ENCODE data around the gene SLC38A5.
A peak's percentile ranks its signal among the peaks of the same experiment; 100 is the strongest.

SLC38A5 gene

DNA sequence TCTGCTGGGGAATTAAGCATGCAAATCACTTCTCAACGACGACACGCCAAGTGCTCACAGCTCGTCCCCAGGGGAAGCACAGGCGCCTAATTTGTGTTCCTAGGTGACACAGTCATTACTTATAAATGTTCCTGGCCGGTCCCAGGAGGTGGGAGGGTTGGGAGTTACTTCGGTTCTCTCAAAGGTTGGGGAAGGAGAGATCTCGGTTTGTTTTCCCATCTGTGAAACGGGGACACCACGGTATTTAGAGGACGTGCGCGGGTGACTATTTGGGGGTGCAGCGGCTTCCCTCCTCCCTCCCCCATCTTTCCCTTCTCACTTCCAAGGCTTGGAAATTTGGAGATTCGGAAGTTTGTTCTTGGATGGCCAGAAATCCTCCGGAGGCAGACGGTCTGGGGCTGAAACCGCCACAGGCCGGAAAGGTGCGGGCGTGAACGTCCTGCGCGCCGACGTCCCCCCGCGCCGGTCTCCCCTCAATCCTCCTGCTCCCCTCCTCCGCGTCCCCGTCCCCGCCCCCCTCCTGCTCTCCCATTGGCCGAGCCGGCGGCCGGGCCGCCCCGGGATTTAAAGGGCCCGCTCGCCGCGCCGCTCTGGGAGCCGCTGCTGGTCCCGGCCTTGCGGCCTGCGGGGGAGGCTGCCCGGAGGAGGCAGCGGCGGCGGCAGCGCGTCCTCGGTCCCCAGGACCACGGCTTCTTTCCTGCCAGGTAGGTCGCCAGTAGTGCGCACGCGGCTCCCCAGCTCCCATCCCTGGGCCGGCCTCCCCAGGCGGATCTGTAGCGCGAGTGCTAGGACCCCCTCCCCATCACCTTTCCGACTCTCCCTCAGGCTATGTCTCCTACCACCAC is 38.6 kb upstream of the SLC38A5 start, which contains the start of gene PORCN:
TSS of gene PORCN (plus strand) at position 593 of the 845 bp plus-strand sequence. CDS start 829 bp downstream, outside the sequence.
- Histone ChIP-seq H3K36me3 (replicated peaks in 1 of 2; ENCODE audit: control insufficient read depth in 2 of 2, insufficient read depth in 2 of 2, low read length in 2 of 2) (peaks cover 0 to 1% of the 10 kb centered on the region in 2 donors), H3K79me1 (ENCODE audit: low read depth, low read length) (no peaks in the 10 kb centered on the region), H2BK12ac (ENCODE audit: low read length) (no peak within 1 kb of the TSS), H3K27me3 (ENCODE audit: control insufficient read depth in 3 of 3, insufficient read depth in 3 of 3, low read depth in 1 of 3, low read length in 3 of 3) (no peaks in the 10 kb centered on the region), H3K9me3 (replicated peaks in 1 of 2; ENCODE audit: control insufficient read depth in 2 of 2, insufficient read depth in 1 of 2, low read depth in 1 of 2, low read length in 2 of 2) (no peaks in the 10 kb centered on the region), H2BK5ac (ENCODE audit: low read length) (no peak within 1 kb of the TSS), H3K18ac (ENCODE audit: low read length) (peak within 1 kb of the TSS; percentile 15), H3K9ac (ENCODE audit: low read depth, low read length, poor library complexity) (peak within 1 kb of the TSS; percentile 83), H4K91ac (ENCODE audit: low read depth, low read length, poor library complexity) (no peak within 1 kb of the TSS), H3K4ac (ENCODE audit: low read length) (no peak within 1 kb of the TSS), H3K4me1 (ENCODE audit: control insufficient read depth in 2 of 2, insufficient read depth in 1 of 2, low read depth in 1 of 2, low read length in 2 of 2) (peaks cover 4% of the 10 kb centered on the region in 2 donors), H2AFZ (ENCODE audit: low read length) (peak within 1 kb of the TSS; percentile 95), H3K14ac (ENCODE audit: low read length) (no peak within 1 kb of the TSS), H4K8ac (ENCODE audit: low read depth, low read length) (no peak within 1 kb of the TSS), H3K4me2 (ENCODE audit: insufficient read depth, low read length, poor library complexity, severe bottlenecking) (peak within 1 kb of the TSS; percentile 62), H3K23ac (ENCODE audit: low read depth, low read length, poor library complexity) (no peak within 1 kb of the TSS), H2BK15ac (ENCODE audit: low read length) (no peak within 1 kb of the TSS), H3K27ac (replicated peaks; ENCODE audit: low read length) (no peak within 1 kb of the TSS), H2BK120ac (ENCODE audit: low read depth, low read length) (no peak within 1 kb of the TSS), H2AK5ac (ENCODE audit: low read depth, low read length) (no peak within 1 kb of the TSS), H3K4me3 (ENCODE audit: low read length in 2 of 2) (peak within 1 kb of the TSS; percentile 75 to 90)
- DNase-seq (ENCODE audit: low spot score): peak; percentile 50
- no CpG with 5 or more reads among the region's 65 CpGs for WGBS, 2 donors (ENCODE audit: extremely low coverage in 2 of 2, insufficient read length in 2 of 2, insufficient replicate concordance in 1 of 2)

DNA sequence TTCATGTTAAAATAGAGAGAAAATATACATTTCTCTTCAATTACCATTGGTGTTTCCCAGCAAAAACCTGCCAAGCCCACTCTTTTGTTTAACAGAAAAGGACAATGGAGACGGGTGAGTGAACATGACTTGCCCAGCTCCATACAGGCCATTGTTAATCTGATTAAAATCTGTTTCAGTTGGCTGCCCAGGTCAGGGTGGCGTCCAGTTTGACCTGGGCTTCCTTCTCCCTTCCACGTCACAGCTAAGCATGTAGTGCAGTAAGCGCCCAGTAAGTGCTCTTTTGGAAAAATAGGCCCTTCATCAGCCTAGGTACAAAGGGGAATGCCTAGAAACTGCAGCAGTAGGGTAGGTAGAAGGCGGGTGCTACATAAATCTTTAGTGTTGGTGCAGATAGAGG is 37.2 kb upstream of the SLC38A5 start:
- Histone ChIP-seq H3K4me2 (ENCODE audit: insufficient read depth, low read length, poor library complexity, severe bottlenecking) (no peak overlapping the region), H4K8ac (ENCODE audit: low read depth, low read length) (no peak overlapping the region), H2BK15ac (ENCODE audit: low read length) (no peak overlapping the region), H3K4me1 (ENCODE audit: control insufficient read depth in 2 of 2, insufficient read depth in 1 of 2, low read depth in 1 of 2, low read length in 2 of 2) (peaks cover 4% of the 10 kb centered on the region in 2 donors), H3K36me3 (replicated peaks in 1 of 2; ENCODE audit: control insufficient read depth in 2 of 2, insufficient read depth in 2 of 2, low read length in 2 of 2) (no peaks in the 10 kb centered on the region), H3K79me1 (ENCODE audit: low read depth, low read length) (no peaks in the 10 kb centered on the region), H2AK5ac (ENCODE audit: low read depth, low read length) (no peak overlapping the region), H3K18ac (ENCODE audit: low read length) (no peak overlapping the region), H3K23ac (ENCODE audit: low read depth, low read length, poor library complexity) (no peak overlapping the region), H4K91ac (ENCODE audit: low read depth, low read length, poor library complexity) (no peak overlapping the region), H3K27me3 (ENCODE audit: control insufficient read depth in 3 of 3, insufficient read depth in 3 of 3, low read depth in 1 of 3, low read length in 3 of 3) (no peaks in the 10 kb centered on the region), H3K27ac (replicated peaks; ENCODE audit: low read length) (no peak overlapping the region), H3K4ac (ENCODE audit: low read length) (no peak overlapping the region), H2AFZ (ENCODE audit: low read length) (no peak overlapping the region), H2BK120ac (ENCODE audit: low read depth, low read length) (no peak overlapping the region), H3K9ac (ENCODE audit: low read depth, low read length, poor library complexity) (no peak overlapping the region), H3K9me3 (replicated peaks in 1 of 2; ENCODE audit: control insufficient read depth in 2 of 2, insufficient read depth in 1 of 2, low read depth in 1 of 2, low read length in 2 of 2) (no peaks in the 10 kb centered on the region), H2BK5ac (ENCODE audit: low read length) (no peak overlapping the region), H2BK12ac (ENCODE audit: low read length) (no peak overlapping the region), H3K4me3 (ENCODE audit: low read length in 2 of 2) (no peak overlapping the region), H3K14ac (ENCODE audit: low read length) (no peak overlapping the region)
- no CpG with 5 or more reads among the region's 5 CpGs for WGBS, 2 donors (ENCODE audit: extremely low coverage in 2 of 2, insufficient read length in 2 of 2, insufficient replicate concordance in 1 of 2)
- no peak for DNase-seq (ENCODE audit: low spot score)

DNA sequence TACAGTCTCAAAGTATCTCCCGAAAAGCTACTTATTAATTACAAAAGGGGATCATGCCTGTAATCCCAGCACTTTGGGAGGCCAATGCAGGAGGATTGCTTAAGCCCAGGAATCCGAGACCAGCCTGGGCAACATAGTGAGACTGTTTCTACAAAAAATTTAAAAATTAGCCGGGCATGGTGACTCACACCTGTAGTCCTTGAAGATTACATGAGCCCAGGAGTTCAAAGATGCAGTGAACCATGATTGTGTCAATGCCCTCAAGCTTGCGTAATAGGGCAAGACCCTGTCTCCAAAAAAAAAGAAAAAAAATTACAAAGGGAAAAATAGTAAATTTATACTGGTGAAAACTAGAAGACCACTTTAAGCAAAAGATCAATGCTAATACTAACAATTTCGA is 35.4 kb upstream of the SLC38A5 start:
- Histone ChIP-seq H3K4ac (ENCODE audit: low read length) (no peak overlapping the region), H3K27ac (replicated peaks; ENCODE audit: low read length) (no peak overlapping the region), H3K9ac (ENCODE audit: low read depth, low read length, poor library complexity) (no peak overlapping the region), H3K27me3 (ENCODE audit: control insufficient read depth in 3 of 3, insufficient read depth in 3 of 3, low read depth in 1 of 3, low read length in 3 of 3) (no peaks in the 10 kb centered on the region), H3K4me1 (ENCODE audit: control insufficient read depth in 2 of 2, insufficient read depth in 1 of 2, low read depth in 1 of 2, low read length in 2 of 2) (peaks cover 4% of the 10 kb centered on the region in 2 donors), H2BK5ac (ENCODE audit: low read length) (no peak overlapping the region), H3K18ac (ENCODE audit: low read length) (no peak overlapping the region), H3K14ac (ENCODE audit: low read length) (no peak overlapping the region), H2AK5ac (ENCODE audit: low read depth, low read length) (no peak overlapping the region), H3K9me3 (replicated peaks in 1 of 2; ENCODE audit: control insufficient read depth in 2 of 2, insufficient read depth in 1 of 2, low read depth in 1 of 2, low read length in 2 of 2) (no peaks in the 10 kb centered on the region), H3K36me3 (replicated peaks in 1 of 2; ENCODE audit: control insufficient read depth in 2 of 2, insufficient read depth in 2 of 2, low read length in 2 of 2) (no peaks in the 10 kb centered on the region), H2BK15ac (ENCODE audit: low read length) (no peak overlapping the region), H3K4me3 (ENCODE audit: low read length in 2 of 2) (no peak overlapping the region), H3K23ac (ENCODE audit: low read depth, low read length, poor library complexity) (no peak overlapping the region), H4K8ac (ENCODE audit: low read depth, low read length) (no peak overlapping the region), H2AFZ (ENCODE audit: low read length) (no peak overlapping the region), H2BK12ac (ENCODE audit: low read length) (no peak overlapping the region), H3K79me1 (ENCODE audit: low read depth, low read length) (no peaks in the 10 kb centered on the region), H4K91ac (ENCODE audit: low read depth, low read length, poor library complexity) (no peak overlapping the region), H2BK120ac (ENCODE audit: low read depth, low read length) (no peak overlapping the region), H3K4me2 (ENCODE audit: insufficient read depth, low read length, poor library complexity, severe bottlenecking) (no peak overlapping the region)
- DNase-seq (ENCODE audit: low spot score): no peak
- no CpG with 5 or more reads among the region's 5 CpGs for WGBS, 2 donors (ENCODE audit: extremely low coverage in 2 of 2, insufficient read length in 2 of 2, insufficient replicate concordance in 1 of 2)

GRCh38 chrX:48504261-48504660 is 34.2 kb upstream of the SLC38A5 start:
- Histone ChIP-seq H4K91ac (ENCODE audit: low read depth, low read length, poor library complexity) (no peak overlapping the region), H2BK120ac (ENCODE audit: low read depth, low read length) (no peak overlapping the region), H3K23ac (ENCODE audit: low read depth, low read length, poor library complexity) (no peak overlapping the region), H3K14ac (ENCODE audit: low read length) (no peak overlapping the region), H3K27ac (replicated peaks; ENCODE audit: low read length) (no peak overlapping the region), H3K4me2 (ENCODE audit: insufficient read depth, low read length, poor library complexity, severe bottlenecking) (no peak overlapping the region), H3K9me3 (replicated peaks in 1 of 2; ENCODE audit: control insufficient read depth in 2 of 2, insufficient read depth in 1 of 2, low read depth in 1 of 2, low read length in 2 of 2) (no peaks in the 10 kb centered on the region), H2BK15ac (ENCODE audit: low read length) (no peak overlapping the region), H3K79me1 (ENCODE audit: low read depth, low read length) (no peaks in the 10 kb centered on the region), H3K27me3 (ENCODE audit: control insufficient read depth in 3 of 3, insufficient read depth in 3 of 3, low read depth in 1 of 3, low read length in 3 of 3) (no peaks in the 10 kb centered on the region), H2BK5ac (ENCODE audit: low read length) (no peak overlapping the region), H4K8ac (ENCODE audit: low read depth, low read length) (no peak overlapping the region), H2BK12ac (ENCODE audit: low read length) (no peak overlapping the region), H3K4me3 (ENCODE audit: low read length in 2 of 2) (no peak overlapping the region), H2AFZ (ENCODE audit: low read length) (no peak overlapping the region), H2AK5ac (ENCODE audit: low read depth, low read length) (no peak overlapping the region), H3K18ac (ENCODE audit: low read length) (no peak overlapping the region), H3K9ac (ENCODE audit: low read depth, low read length, poor library complexity) (no peak overlapping the region), H3K4ac (ENCODE audit: low read length) (no peak overlapping the region), H3K36me3 (replicated peaks in 1 of 2; ENCODE audit: control insufficient read depth in 2 of 2, insufficient read depth in 2 of 2, low read length in 2 of 2) (no peaks in the 10 kb centered on the region), H3K4me1 (ENCODE audit: control insufficient read depth in 2 of 2, insufficient read depth in 1 of 2, low read depth in 1 of 2, low read length in 2 of 2) (peaks cover 4% of the 10 kb centered on the region in 2 donors)
- WGBS, 2 donors (ENCODE audit: extremely low coverage in 2 of 2, insufficient read length in 2 of 2, insufficient replicate concordance in 1 of 2): no CpG with 5 or more reads among the region's 7 CpGs
- DNase-seq (ENCODE audit: low spot score): no peak

Measured in neuronal stem cell (in vitro differentiated cells).